Left ventricle myocardium inferior (tissue), 1 donor: ENCODE results near the gene MDC1. TPM values are rescaled to one million over a fixed set of nuclear protein-coding genes. Genes with fewer than 3 reads are reported as not detected.
A peak's percentile ranks its signal among the peaks of the same experiment; 100 is the strongest.
"Not testable (repeated sequence)": the region's sequence is repeated elsewhere in the genome, so short reads cannot be mapped to it uniquely, and the experiment has no call there.

ENCODE experiments used
- DNase-seq: peaks from one replicate; pipeline ENCODE4 v3.0.0-alpha.2; 2020
- H3K27ac ChIP-seq: fragments of 200-600 bp; replicated peaks from 2 replicates; pipeline ENCODE4 v1.8.0; 2021
- H3K27me3 ChIP-seq: fragments of 200-600 bp; 2 replicates; pipeline ENCODE4 v1.8.0; 2021; ENCODE audit warnings: low read depth
- H3K36me3 ChIP-seq: fragments of 200-600 bp; 2 replicates; pipeline ENCODE4 v1.8.0; 2021
- H3K4me1 ChIP-seq: fragments of 200-600 bp; 2 replicates; pipeline ENCODE4 v1.8.0; 2021
- H3K4me3 ChIP-seq: fragments of 200-600 bp; 2 replicates; pipeline ENCODE4 v1.8.0; 2021; ENCODE audit warnings: mild to moderate bottlenecking, moderate library complexity
- H3K9me3 ChIP-seq: fragments of 200-600 bp; replicated peaks from 2 replicates; pipeline ENCODE4 v1.8.0; 2021
- intact Hi-C: fragments of 100-400 bp; cut with micrococcal nuclease; formaldehyde crosslinking; loops from one replicate; pipeline ENCODE4 v1.11.0; 2022
- total RNA-seq: library from RNA; stranded (reverse); fragmentation: NEBNext Ultra II Directional; extraction: Animal tissue kit (Norgen Biotek cat#: 25700); gene quantifications from one replicate; pipeline ENCODE4 v1.2.1, GENCODE V29; 2021
- TF ChIP-seq, protein P1 (sequence below): fragments of 200-600 bp; IDR thresholded peaks from 2 replicates; pipeline ENCODE4 v1.8.0; 2021; ENCODE audit warnings: antibody characterized with exemption, mild to moderate bottlenecking, borderline replicate concordance
- donor health status: DM: no; HTN: yes; CAD: no; lungs with severe emphysema.

Gene MDC1
- total RNA-seq, 1 donor from 2014 or later, result 14.1 TPM

DNA sequence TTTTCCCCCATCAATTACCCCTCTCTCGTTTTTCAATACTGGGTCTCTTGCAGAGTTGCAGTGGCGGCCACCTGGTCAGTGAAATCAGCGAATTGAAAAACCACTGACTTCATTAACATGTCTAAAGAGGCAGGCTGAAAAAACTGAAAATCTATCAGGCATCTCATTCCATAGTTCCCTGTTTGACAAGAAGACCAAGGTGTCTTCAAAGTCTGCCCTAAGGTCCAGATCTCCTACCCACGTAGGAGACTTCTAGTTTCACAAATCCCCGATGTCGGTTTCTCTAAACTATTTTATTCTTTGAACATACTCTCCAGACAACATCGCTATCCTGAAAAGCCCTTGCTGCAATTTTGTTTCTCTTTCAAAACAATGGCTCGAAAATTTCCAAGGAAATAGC lies 2.3 kb upstream of the MDC1 start:
- Histone ChIP-seq H3K4me1 (peaks cover 72% of the 10 kb centered on the region), H3K36me3 (peaks cover 26% of the 10 kb centered on the region), H3K27me3 (no peaks in the 10 kb centered on the region), H3K9me3 (no peaks in the 10 kb centered on the region), H3K4me3 (peak overlapping the region; percentile 95), H3K27ac (peak overlapping the region; percentile 98)
- TF ChIP-seq, protein P1, sequence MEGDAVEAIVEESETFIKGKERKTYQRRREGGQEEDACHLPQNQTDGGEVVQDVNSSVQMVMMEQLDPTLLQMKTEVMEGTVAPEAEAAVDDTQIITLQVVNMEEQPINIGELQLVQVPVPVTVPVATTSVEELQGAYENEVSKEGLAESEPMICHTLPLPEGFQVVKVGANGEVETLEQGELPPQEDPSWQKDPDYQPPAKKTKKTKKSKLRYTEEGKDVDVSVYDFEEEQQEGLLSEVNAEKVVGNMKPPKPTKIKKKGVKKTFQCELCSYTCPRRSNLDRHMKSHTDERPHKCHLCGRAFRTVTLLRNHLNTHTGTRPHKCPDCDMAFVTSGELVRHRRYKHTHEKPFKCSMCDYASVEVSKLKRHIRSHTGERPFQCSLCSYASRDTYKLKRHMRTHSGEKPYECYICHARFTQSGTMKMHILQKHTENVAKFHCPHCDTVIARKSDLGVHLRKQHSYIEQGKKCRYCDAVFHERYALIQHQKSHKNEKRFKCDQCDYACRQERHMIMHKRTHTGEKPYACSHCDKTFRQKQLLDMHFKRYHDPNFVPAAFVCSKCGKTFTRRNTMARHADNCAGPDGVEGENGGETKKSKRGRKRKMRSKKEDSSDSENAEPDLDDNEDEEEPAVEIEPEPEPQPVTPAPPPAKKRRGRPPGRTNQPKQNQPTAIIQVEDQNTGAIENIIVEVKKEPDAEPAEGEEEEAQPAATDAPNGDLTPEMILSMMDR, result no peak
- DNase-seq, result no peak
- intact Hi-C loops, result no loop called here

DNA sequence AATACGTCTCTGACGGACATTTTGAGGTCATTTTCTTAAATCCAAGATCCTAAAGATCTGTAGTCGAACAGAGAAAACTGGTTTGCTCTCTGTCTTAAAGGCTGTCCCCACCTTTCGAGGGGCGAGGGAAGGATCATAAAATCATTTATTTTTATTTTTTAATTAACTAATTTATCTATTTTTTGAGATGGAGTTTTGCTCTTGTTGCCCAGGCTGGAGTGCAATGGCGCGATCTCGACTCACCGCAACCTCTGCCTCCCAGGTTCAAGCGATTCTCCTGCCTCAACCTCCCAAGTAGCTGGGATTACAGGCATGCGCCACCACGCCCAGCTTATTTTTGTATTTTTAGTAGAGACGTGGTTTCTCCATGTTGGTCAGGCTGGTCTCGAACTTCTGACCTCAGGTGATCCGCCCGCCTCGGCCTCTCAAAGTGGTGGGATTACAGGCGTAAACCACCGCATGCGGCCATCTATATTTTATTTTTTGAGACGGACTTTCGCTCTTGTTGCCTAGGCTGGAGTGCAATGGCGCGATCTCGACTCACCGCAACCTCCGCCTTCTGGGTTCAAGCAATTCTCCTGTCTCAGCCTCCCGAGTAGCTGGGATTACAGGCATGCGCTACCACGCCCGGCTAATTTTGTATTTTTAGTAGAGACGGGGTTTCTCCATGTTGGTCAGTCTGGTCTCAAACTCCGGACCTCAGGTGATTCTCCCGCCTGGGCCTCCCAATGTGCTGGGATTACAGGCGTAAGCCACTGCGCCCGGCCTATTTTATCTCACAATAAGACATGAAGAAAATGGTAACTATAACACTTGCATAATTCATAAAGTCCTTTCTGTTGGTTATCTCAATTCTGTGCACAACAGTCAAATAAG lies 1.0 kb upstream of the MDC1 start:
- Histone ChIP-seq H3K27ac (peak overlapping the region; percentile 98), H3K36me3 (peaks cover 26% of the 10 kb centered on the region), H3K4me1 (peaks cover 60% of the 10 kb centered on the region), H3K4me3 (peak overlapping the region; percentile 89)
- H3K9me3 ChIP-seq, H3K27me3 ChIP-seq, DNase-seq, intact Hi-C loops: not testable (repeated sequence)

DNA sequence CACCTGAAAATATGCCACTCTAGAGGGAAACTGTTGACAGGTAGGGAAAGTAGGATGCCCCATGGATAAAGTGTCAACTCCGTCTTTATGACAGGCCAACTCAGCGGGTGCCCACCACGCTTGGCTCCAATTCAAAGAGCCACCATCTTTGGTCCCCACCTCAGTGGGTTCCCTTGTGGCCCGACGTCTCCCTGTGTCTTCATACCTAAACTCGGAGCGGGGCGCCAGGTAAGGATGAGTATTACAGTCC lies 277 bp downstream of the MDC1 start:
- H3K4me3 ChIP-seq, result peak overlapping the region; percentile 89
- no peaks in the 10 kb centered on the region for H3K9me3 ChIP-seq
- H3K36me3 ChIP-seq, result peaks cover 35% of the 10 kb centered on the region
- peaks cover 47% of the 10 kb centered on the region for H3K4me1 ChIP-seq
- peak overlapping the region; percentile 98 for H3K27ac ChIP-seq
- no peak for DNase-seq
- intact Hi-C loops, result no loop called here
- H3K27me3 ChIP-seq, result no peaks in the 10 kb centered on the region
- TF ChIP-seq, protein P1, result no peak

DNA sequence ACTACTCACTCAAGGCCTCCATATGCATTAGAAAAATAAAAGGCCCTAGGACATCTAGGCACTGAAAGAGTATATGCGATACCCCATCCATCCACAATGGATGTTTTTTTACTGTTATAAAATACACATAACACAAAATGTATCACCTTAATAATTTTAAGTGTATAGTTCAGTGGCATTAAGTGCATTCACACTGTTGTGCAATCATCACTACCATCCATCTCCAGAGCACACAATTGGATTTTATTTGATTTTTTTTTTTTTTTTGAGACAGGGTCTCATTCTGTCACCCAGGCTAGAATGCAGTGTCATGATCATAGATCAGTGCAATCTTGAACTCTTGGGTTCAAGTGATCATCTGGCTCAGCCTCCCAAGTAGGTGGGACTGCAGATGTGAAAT lies 2.8 kb downstream of the MDC1 start:
- peaks cover 60% of the 10 kb centered on the region for H3K36me3 ChIP-seq
- intact Hi-C loops, result no loop called here
- H3K4me3 ChIP-seq, result no peak overlapping the region
- H3K27ac ChIP-seq, result no peak overlapping the region
- DNase-seq, result no peak
- no peaks in the 10 kb centered on the region for H3K9me3 ChIP-seq
- H3K27me3 ChIP-seq, result no peaks in the 10 kb centered on the region
- TF ChIP-seq, protein P1, result no peak
- H3K4me1 ChIP-seq, result peaks cover 29% of the 10 kb centered on the region

DNA sequence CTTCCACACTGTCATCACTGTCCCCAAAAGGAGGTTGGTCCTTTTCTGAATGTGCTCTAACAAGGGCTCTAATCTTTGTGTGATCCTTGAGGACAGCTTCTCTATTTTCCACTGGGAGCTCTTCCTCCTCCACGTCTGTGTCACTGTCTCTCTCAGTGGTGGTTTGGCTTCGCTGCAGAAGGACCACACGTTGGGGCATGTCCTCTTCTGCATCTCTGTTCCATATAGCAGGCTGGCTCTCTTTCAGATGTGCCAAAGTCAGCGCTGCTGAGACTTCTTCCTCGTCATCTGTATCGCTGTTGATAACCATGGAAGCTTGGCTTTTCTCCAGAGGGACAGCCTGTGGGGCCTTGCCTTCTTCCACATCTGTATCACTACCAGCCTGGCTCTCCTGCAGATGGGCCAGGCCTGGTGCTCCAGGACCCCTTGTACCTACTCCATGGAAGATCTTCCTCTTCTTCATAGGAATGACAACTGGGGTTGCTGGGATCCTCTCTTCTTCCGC lies 4.6 kb downstream of the MDC1 start:
- TF ChIP-seq, protein P1, result no peak
- H3K4me1 ChIP-seq, result peaks cover 12% of the 10 kb centered on the region
- H3K9me3 ChIP-seq, result no peaks in the 10 kb centered on the region
- peaks cover 74% of the 10 kb centered on the region for H3K36me3 ChIP-seq
- intact Hi-C loops, result no loop called here
- H3K27ac ChIP-seq, result no peak overlapping the region
- DNase-seq, result no peak
- no peaks in the 10 kb centered on the region for H3K27me3 ChIP-seq
- H3K4me3 ChIP-seq, result no peak overlapping the region

DNA sequence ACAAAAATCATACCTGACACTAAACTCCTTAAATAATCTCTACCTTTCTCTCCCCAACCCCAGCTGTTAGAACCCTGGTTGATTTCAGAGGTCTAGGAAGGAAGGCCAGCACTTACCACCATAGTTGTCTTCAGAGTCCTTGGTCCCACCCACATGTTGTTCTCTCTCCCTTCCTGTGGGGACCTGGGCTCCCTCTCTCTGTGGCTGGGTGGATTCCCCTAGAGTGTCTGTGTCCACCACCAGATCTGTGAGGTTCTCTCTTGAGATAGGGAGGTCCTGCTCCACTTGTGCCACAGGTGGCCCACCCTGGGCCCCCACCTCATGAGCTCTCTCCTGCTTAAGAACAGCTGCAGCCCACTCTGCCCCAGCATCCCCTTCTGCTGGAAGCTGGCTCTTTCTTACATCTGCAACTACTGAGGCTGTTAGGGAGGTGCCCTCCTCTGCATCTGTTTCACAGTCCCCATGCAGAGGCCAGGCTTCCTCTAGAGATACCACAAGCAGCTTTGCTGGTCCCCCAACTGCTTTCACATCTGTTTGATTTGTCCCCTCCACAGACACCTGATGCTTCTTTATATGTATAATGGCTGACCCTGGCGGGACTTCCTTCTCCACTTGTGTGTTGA lies 5.2 kb downstream of the MDC1 start:
- H3K27me3 ChIP-seq, result no peaks in the 10 kb centered on the region
- H3K4me3 ChIP-seq, result no peak overlapping the region
- DNase-seq, result no peak
- no peaks in the 10 kb centered on the region for H3K9me3 ChIP-seq
- TF ChIP-seq, protein P1, result no peak
- peaks cover 9% of the 10 kb centered on the region for H3K4me1 ChIP-seq
- intact Hi-C loops, result no loop called here
- peaks cover 80% of the 10 kb centered on the region for H3K36me3 ChIP-seq
- no peak overlapping the region for H3K27ac ChIP-seq
